Amygdala (tissue), 56 donors: Measurements from ENCODE around the gene SH2D3A.
"Not testable (repeated sequence)": the region's sequence is repeated elsewhere in the genome, so short reads cannot be mapped to it uniquely, and the experiment has no call there.

Experiments used
- DNase-seq, 56 donors: peaks; one replicate each; lab custom pipeline; 2025; lab: John Stamatoyannopoulos, UW

The SH2D3A gene

DNA sequence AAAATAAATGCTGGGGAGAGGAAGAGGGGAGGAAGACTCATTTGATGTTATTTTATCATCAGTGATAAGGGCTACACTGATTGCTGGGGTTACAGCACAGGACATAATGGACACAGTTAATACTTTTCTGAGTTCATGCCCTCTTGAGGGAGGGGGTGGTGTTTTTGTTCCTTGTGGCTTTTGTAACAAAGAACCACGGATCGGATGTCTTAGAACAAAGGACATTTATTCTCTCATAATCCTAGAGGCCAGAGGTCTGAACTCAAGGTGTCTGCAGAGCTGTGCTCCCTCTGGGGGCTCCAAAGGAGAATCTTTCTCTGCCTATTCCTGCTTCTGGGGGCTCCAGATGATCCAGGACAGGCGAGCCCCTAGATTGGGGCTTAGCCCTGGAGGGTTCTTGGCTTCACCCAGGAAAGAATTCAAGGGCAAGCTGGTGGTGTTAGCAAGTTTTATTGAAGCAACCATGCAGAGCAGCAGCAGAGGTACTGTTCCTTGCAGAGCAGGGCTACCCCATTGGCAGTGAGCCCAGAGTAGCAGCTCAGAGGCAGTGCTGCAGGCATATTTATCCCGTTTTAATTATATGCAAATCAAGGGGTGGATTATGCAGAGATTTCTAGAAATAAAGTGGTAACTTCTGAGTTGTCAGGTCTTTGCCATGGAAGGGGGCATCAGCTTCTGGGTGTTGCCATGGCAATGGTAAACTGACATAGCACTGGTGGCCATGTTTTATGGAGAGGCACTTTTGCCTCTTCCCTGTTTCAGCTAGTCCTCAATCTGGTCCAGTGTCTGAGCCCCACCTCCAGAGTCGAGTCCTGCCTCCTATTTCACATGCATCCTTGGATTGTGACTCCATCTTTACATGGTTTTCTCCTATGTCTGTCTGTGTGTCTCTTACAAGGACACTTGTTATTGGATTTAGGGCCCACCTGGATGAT is 23.2 kb upstream of the SH2D3A start:
- DNase-seq, result no peak

DNA sequence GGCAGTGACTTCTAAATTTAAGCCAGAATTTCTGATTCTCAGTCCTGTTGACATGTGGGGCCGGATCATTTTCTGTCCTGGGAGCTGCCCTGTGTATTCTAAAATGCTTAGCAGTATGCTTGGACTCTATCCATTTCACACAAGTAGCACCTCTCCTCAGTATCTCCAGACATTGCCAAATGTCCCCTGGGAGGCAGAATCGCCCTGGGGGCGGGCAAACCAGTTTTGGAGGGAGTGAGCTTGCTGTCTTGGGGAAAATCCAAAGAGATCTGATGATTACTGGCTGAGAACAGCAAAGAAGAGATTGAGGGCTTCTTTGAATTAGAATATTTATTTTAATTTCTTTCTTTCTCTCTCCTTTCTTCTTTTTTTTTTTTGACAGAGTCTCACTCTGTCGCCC is 21.7 kb upstream of the SH2D3A start:
- no peak for DNase-seq

DNA sequence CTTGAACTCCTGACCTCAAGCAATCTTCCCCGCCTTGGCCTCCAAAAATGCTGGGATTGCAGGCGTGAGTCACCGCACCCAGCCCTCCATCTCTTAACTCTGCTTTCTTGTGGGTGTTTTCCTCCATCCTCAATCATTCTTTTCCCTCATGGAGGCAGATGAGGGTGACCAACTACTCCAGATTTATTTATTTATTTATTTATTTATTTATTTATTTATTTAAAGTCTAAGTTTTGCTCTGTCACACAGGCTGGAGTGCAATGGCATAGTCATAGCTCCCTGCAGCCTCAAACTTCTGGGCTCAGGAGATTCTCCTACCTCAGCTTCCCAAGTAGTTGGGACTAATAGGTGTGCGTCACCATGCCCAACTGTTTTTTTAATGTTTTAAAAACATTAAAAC is 20.2 kb upstream of the SH2D3A start:
- no peak for DNase-seq

DNA sequence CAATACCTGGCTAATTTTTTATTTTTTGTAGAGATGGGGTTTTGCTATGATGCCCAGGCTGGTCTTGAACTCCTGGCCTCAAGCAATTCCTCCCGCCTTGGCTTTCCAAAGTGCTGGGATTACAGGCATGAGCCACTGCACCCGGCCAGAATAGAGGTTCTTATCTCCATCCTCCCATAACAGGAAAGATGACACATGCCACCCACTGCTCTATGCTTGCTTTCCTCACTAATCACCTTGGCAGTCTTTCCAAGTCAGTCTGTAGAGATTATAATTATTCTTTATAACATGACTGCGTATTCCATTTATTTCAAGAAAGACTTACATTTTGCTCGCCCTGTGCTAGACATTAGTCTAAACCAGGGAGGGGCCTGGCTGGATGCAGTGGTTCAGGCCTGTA is 12.0 kb upstream of the SH2D3A start:
- DNase-seq, result no peak

DNA sequence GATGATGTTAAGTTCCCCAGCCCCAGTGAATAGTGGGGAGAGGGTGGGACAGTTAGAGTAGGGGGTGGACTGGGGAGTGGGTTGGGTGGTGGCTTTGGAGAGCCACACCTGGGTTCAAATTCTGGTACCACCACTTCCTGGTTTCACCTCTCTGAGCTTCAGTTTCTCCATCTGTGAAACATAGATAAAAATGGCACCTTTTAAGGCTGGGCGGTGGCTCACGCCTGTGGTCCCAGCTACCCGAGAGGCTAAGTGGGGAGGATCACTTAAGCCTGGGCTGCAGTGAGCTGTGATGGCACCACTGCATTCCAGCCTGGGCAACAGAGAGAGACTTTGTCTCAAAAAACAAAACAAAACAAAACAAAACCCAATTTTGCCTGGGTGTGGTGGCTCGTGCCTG is 11.2 kb upstream of the SH2D3A start:
- no peak for DNase-seq

DNA sequence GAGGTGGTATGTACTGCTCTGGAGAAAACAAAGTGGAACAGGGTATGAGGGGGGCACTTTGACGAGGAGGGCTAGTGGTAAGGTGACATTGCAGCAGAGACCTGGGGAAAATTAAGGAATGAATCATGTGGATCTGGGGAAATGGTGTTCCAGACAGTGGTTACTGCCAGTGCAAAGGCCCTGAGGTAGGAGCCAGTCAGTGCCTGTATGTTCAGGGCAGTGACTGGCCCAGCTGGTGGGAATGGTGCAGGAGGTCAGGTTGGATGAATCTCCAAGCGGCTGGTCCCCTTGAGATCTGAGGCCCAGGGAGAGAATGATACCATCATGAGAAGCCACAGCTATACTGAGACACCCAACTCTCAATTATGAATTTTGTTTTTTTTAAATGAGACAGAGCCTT is 10.2 kb upstream of the SH2D3A start:
- no peak for DNase-seq

DNA sequence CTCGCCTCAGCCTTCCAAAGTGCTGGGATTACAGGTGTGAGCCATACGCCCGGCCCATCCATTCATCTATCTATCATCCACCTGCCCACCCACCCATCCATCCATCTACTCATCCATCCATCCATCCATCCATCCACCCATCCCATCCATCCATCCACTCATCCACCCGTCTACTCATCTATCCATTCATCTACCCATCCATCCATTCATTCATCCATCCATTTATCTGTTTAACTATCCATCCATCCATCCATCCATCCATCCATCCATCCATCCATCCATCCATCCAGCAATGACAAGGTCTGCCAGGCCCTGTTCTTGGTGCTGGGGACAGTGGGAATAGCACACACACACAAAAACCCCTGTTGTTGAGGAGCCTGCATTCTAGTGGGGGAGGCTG is 9.8 kb upstream of the SH2D3A start:
- no peak for DNase-seq

DNA sequence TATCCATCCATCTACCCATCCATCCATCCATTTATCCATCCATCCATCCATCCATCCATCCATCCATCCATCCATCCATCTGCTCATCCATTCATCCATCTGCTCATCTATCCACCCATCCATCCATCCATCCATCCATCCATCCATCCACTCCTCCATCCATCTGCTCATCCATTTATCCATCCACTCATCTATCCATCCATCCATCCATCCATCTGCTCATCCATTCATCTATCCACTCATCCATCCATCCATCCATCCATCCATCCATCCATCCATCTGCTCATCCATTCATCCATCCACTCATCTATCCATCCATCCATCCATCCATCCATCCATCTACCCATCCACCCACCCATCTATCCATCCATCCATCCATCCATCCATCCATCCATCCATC is 8.8 kb upstream of the SH2D3A start:
- DNase-seq, result not testable (repeated sequence)

DNA sequence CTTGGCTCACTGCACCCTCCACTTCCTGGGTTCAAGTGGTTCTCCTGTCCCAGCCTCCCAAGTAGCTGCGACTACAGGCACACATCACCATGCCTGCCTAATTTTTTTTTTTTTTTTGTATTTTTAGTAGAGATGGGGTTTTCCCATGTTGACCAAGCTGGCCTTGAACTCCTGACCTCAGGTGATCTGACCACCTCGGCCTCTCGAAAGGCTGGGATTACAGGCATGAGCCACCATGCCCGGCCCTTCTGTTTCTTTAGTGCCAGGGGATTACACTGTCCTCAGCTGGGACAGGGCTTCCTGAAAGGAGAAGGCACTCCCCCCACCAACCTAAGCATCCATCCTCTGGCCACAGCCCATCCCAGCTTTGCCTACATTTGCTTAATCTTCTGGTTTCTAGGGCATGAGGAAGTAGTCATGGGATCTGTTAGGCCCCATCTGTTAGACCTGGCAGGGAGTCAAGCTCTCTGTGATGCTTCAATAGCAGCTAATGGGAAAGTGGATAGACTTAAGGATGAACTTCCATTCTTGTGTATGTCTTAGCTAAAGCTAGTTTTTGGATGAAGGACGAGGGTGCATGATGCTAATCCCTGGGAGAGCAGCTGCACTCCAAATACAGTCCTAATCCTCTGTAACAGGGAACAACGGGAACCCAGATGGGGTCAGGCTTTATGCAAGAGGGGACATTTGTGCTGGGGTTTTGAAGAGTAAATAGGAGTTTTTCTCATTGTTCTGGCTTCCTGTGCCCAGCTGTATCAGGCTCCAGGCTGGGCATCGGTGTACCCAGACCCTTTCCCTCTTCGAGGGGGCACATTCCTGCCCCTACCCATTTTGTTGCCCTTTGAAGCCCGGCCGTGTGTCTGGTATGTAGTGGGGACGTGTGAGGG is 7.8 kb upstream of the SH2D3A start:
- DNase-seq, result no peak

DNA sequence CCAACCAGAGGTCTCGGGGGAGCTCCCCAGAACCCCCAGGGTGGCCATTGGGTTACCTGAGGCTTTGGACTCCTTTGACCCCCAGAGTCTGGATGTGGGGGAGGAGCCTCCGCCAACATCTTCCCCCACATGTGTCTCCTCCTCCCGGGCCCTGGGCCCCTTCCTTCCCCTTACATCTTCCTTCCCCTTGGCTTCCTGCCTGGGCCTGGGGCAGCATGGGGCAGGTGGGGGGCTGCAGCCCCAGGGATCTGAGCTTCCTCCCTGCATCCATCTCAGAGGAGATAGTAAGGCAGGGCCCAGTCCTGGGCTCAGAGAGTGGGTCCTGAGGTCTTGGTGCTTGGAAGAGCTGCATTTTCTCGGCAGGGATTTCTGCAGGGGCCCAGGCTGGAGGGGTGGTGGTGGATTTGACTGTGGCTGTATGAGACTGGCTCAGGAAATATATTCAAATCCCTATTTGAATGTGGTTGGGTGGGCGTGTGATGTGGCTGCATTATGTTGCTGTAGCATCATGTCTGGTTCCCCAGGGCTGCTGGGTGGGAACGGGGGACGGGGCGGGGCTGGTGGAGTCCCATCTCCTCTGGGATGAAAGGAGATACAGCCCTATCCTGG is 6.2 kb upstream of the SH2D3A start:
- DNase-seq, result peak in 13 of 56 donors; percentile 0 to 28 (median 10)

DNA sequence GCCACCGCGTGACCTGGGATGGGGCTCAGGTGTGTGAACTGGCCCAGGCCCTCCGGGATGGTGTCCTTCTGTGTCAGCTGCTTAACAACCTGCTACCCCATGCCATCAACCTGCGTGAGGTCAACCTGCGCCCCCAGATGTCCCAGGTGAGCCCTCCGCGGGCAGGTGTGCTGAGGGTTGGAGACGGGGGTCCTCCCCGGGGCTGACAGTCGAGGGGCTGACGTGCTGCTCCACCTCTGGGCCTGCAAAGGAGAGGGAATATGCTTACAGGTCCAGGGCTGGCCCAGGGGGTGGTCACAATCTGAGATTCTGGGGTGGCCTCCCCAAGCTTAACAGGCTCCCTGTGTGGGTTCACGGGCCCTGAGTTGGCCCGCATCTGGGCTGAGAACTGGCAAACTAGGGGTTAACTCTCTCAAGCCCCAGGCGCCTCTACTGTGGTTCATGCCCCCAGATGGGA is 5.7 kb upstream of the SH2D3A start:
- DNase-seq, result no peak

DNA sequence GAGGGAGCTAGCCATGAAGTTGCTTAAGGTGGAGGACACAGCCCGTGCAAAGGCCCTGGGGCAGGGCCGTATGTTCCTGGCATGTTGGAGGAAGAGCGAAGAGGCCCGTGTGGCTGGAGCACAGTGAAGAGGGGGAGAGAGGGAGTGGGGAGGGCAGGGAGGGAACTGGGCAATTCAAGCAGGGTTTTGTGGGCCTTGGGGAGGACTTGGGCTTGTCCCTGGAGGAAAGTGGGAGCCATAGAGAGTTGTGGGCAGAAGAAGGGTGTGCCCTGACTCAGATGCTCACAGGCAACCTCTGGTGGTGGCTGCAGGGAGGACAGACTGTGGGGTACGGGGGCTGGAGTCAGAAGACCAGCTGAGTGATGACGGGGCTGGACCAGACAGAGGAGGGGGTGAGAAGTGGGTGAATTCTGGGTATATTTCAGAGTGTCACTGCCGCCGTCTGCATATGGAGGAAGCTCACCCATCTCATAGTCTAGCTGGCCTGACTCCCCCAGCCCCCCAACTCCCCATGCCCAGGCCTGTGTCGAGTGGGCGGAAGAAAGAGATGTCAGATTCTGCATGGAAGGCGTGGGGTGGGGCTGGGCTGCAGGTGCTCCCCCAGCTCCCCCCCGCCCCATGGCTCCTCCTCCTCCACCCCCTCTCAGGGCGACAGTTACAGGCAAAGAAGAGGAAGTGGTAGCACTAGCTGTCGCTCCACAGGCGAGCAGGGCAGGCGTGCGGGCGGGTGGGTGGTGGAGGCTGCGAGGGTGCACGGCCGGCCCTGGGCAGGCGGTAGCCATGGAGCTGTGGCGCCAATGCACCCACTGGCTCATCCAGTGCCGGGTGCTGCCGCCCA is 5.0 kb upstream of the SH2D3A start, which contains the start of gene VAV1:
Gene VAV1, plus strand, starts transcription at position 681 of the 838 bp plus-strand sequence. Its CDS starts 100 bp downstream, at position 781.
- peak in 23 of 56 donors; percentile 4 to 53 (median 16) for DNase-seq

DNA sequence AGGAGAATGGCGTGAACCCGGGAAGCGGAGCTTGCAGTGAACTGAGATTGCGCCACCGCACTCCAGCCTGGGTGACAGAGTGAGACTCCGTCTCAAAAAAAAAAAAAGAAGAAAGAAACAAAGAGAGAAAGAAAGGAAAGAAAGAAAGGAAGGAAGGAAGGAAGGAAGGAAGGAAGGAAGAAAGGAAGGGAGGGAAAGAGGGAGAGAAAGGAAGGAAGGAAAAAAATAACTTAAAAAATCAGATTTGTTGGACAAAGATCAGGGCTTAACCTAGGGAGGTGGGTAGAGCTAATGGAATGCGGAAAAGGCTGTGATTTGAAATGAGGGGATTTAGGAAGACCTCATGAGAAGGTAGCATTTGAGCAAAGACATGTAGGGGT is 4.4 kb upstream of the SH2D3A start:
- DNase-seq, result not testable (repeated sequence)

DNA sequence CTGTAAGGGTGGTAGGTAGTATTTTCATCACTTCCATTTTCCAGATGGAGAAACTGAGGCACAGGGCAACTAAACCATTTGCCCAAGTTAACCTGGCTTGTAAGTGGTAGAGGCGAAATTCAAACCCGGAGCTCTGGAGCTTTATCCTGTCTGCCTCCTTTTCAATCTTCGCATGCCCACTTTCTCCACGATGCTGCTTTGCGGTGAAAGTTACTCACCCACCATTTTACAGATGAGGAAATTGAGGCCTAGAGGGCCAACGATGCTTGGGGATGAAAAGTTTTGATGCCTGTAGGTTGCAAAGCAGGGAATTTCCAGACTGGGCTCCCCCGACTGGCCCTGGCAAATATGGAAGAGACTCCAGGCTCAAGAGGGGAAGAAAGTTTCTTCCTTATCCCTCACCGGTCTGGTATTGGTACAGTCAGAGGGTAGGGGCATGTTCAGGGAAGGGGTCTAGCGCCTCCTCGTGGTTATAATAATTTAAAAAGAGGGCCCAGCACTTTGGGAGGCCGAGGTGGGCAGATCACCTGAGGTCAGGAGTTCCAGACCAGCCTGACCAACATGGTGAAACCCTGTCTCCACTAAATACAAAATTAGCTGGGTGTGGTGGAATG is 1.9 kb upstream of the SH2D3A start:
- DNase-seq, result no peak

DNA sequence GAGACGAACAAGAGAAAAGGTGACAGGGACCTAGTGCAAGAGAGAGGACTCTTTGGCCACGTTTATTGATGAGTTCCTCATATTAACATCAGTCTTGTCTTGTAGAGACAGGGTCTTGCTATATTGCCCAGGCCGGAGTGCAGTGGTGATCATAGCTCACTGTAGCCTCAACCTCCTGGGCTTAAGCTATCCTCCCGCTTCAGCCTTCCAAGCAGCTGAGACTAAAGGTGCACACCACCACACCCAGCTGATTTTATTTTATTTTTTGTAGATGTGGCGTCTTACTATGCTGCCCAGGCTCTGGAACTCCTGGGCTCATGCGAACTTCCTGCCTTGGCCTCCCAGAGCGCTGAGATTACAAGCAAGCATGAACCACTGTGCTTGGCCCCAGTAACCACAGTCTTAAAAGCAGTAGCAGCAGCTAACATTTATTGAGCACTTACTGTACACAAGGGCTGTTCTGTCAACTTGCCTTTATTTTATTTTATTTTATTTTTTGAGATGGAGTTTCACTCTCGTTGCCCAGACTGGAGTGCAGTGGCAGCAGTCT is 1.1 kb upstream of the SH2D3A start:
- DNase-seq, result no peak

DNA sequence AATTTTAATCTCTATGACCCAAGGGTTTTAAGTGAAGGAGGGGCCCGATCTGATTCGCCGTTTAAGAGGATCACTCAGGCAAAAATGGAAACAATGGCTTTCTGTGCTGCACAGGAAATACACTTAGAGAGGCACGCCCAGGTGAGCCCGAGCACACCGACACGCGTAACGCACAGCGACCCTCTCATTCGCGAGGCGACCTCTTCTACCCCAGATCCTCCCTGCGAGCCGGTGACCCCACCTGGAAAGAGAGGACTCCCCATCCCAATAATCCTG is 216 bp downstream of the SH2D3A start:
- no peak for DNase-seq

DNA sequence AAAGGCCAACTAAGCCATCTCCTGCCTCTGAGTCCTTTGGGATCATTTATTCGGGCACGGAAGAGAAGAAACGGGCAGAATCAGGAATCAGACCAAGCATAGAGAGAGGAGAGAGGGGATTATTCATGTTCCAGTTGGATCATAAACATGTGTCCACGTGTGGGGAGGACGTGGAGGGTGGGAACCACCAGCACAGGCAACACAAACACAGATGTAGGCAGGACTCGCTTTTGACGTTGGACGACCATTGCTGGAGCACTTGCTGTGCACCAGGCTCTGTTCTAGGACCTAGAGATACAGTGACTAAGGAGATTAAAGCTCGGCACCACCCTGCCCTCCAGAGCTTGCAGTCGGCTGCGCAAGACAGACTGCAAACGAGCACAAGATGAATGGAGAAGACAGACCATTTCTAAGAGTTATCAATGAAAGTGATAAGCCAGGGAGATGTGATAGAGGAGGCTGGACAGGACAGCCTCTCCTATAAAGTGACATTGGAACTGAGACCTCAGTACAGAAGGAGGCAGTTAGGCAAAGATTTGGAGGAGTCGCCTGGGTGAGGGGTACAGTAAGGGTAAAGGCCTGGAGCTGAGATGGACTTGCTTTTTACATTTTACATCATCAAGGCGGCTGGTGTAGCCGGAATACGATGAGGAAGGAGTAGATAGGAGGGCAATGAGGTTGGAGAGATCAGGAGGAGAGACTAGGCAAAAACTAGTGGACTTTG is 716 bp downstream of the SH2D3A start:
- no peak for DNase-seq

DNA sequence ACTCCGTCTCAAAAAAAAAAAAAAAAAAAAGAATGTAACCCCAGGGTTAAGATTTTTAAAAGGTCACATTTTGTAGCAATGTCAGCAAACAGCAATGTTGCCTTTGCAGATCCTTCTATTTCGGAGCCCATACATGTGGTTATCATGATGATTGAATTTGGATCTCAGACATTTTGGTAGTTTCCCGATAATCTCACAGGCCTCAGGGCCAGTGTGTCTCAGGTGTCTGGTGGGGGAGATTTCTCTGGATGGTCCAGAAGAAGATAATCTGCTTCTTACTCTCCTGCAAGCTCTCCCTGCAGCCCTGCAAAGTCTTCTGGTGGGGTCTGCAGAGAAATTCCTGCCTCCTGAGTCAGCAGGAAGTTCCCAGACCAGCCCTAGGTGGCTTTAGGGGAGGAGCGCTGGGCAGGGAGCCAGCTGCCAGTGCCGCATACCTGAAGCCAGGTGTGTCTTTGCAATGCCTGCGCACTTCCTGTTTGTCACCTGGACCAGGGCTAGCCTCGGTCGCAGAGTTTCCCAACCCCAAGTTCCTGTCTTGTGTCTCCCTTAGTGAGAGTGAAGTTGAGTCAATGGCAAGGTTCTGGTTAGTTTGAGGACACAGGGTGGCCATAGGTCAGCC is 1.4 kb downstream of the SH2D3A start:
- DNase-seq, result no peak
